WTC11 (cell line): ENCODE results near the gene PNPLA4. TPM values are rescaled to one million over a fixed set of nuclear protein-coding genes. Genes with fewer than 3 reads are reported as not detected.

Experiments
- ATAC-seq: fragments of 200-7000 bp; cut with Tn5 transposase; 2 replicates; pipeline ENCODE4 v1.10.0; 2021; ENCODE audit warnings: mild to moderate bottlenecking, moderate library complexity
- CTCF ChIA-PET: fragments of 300-600 bp; sonication (Branson Sonifier 250); formaldehyde crosslinking; loops from one replicate; lab custom pipeline; 2021; ENCODE audit warnings: antibody characterized with exemption; lab: Charles Lee
- POLR2A ChIA-PET: fragments of 350-600 bp; sonication (Branson Sonifier 250); formaldehyde crosslinking; loops from one replicate; lab custom pipeline; 2021; ENCODE audit warnings: antibody characterized with exemption; lab: Charles Lee
- DNase-seq: peaks from one replicate; pipeline ENCODE4 v3.0.0; 2021; ENCODE audit warnings: low spot score
- H3K27ac Mint-ChIP-seq: 2 replicates; pipeline ENCODE4 v1.8.0; 2021; ENCODE audit warnings: mixed read lengths
- H3K27me3 Mint-ChIP-seq: 2 replicates; pipeline ENCODE4 v1.8.0; 2021; ENCODE audit warnings: low read depth, mild to moderate bottlenecking, moderate library complexity, mixed read lengths
- H3K36me3 Mint-ChIP-seq: 2 replicates; pipeline ENCODE4 v1.8.0; 2021; ENCODE audit warnings: mixed read lengths
- H3K4me1 Mint-ChIP-seq: 2 replicates; pipeline ENCODE4 v1.8.0; 2022; ENCODE audit warnings: mixed read lengths
- H3K4me3 Mint-ChIP-seq: 2 replicates; pipeline ENCODE4 v1.8.0; 2021; ENCODE audit warnings: mild to moderate bottlenecking, moderate library complexity, mixed read lengths
- H3K9me3 Mint-ChIP-seq: 2 replicates; pipeline ENCODE4 v1.8.0; 2021; ENCODE audit warnings: mixed read lengths
- CREB1 ChIP-seq: sonication (generic); formaldehyde crosslinking; IDR thresholded peaks from 2 replicates; pipeline ENCODE4 v1.8.0; 2023; ENCODE audit warnings: mild to moderate bottlenecking, missing genetic modification reagents
- ETV6 ChIP-seq: sonication (generic); formaldehyde crosslinking; IDR thresholded peaks from 2 replicates; pipeline ENCODE4 v1.8.1; 2022; ENCODE audit warnings: mild to moderate bottlenecking, missing genetic modification reagents
- HMGA2 ChIP-seq: fragments of 250-450 bp; sonication (Bioruptor Pico); IDR thresholded peaks from 2 replicates; pipeline ENCODE4 v1.4.0; 2021; ENCODE audit warnings: mild to moderate bottlenecking, moderate library complexity
- JUN ChIP-seq: sonication (generic); formaldehyde crosslinking; IDR thresholded peaks from 2 replicates; pipeline ENCODE4 v1.8.0; 2023; ENCODE audit warnings: mild to moderate bottlenecking, missing genetic modification reagents
- KAT7 ChIP-seq: sonication (generic); formaldehyde crosslinking; IDR thresholded peaks from 2 replicates; pipeline ENCODE4 v1.8.1; 2023; ENCODE audit warnings: missing genetic modification reagents, mild to moderate bottlenecking, borderline replicate concordance
- OVOL2 ChIP-seq: fragments of 250-450 bp; sonication (Bioruptor Pico); IDR thresholded peaks from 2 replicates; pipeline ENCODE4 v1.9.0; 2021; ENCODE audit warnings: mild to moderate bottlenecking, borderline replicate concordance
- PRRX2 ChIP-seq: fragments of 250-450 bp; sonication (Bioruptor Pico); IDR thresholded peaks from 2 replicates; pipeline ENCODE4 v1.8.0; 2021; ENCODE audit warnings: mild to moderate bottlenecking
- ZBTB21 ChIP-seq: sonication (generic); formaldehyde crosslinking; IDR thresholded peaks from 2 replicates; pipeline ENCODE4 v1.8.1; 2023; ENCODE audit warnings: mild to moderate bottlenecking, missing genetic modification reagents, borderline replicate concordance
- ZNF219 ChIP-seq: sonication (generic); formaldehyde crosslinking; IDR thresholded peaks from 2 replicates; pipeline ENCODE4 v1.8.0; 2023; ENCODE audit warnings: missing genetic modification reagents, mild to moderate bottlenecking, borderline replicate concordance
- ZNF396 ChIP-seq: fragments of 250-450 bp; sonication (Bioruptor Pico); IDR thresholded peaks from 2 replicates; pipeline ENCODE4 v1.8.0; 2021; ENCODE audit warnings: mild to moderate bottlenecking, moderate library complexity, borderline replicate concordance
- ZNF416 ChIP-seq: fragments of 250-450 bp; sonication (Bioruptor Pico); IDR thresholded peaks from 2 replicates; pipeline ENCODE4 v1.9.0; 2021; ENCODE audit warnings: mild to moderate bottlenecking, inconsistent platforms
- ZNF671 ChIP-seq: fragments of 250-450 bp; sonication (Bioruptor Pico); IDR thresholded peaks from 2 replicates; pipeline ENCODE4 v1.8.0; 2021; ENCODE audit warnings: mild to moderate bottlenecking
- total RNA-seq: library from RNA; stranded (reverse); gene quantifications from 3 replicates; pipeline ENCODE4 v1.2.3, GENCODE V29; 2021
- TF ChIP-seq, protein P1 (sequence below): fragments of 250-450 bp; sonication (Bioruptor Pico); IDR thresholded peaks from 2 replicates; pipeline ENCODE4 v1.8.0; 2021; ENCODE audit warnings: mild to moderate bottlenecking
- TF ChIP-seq, protein P2 (sequence below): sonication (generic); formaldehyde crosslinking; IDR thresholded peaks from 2 replicates; pipeline ENCODE4 v1.8.1; 2022; ENCODE audit warnings: mild to moderate bottlenecking, missing genetic modification reagents, moderate library complexity, borderline replicate concordance
- TF ChIP-seq, protein P3 (sequence below): sonication (generic); formaldehyde crosslinking; IDR thresholded peaks from 2 replicates; pipeline ENCODE4 v1.8.1; 2022; ENCODE audit warnings: mild to moderate bottlenecking, moderate library complexity, missing genetic modification reagents
- TF ChIP-seq, protein P4 (sequence below): fragments of 250-450 bp; sonication (Bioruptor Pico); IDR thresholded peaks from 2 replicates; pipeline ENCODE4 v1.9.0; 2021; ENCODE audit warnings: mild to moderate bottlenecking, borderline replicate concordance
- TF ChIP-seq, protein P5 (sequence below): sonication (generic); formaldehyde crosslinking; IDR thresholded peaks from 2 replicates; pipeline ENCODE4 v1.8.0; 2023; ENCODE audit warnings: missing genetic modification reagents
- TF ChIP-seq, protein P6 (sequence below): fragments of 250-450 bp; sonication (Bioruptor Pico); IDR thresholded peaks from 2 replicates; pipeline ENCODE4 v1.9.0; 2021; ENCODE audit warnings: moderate library complexity, mild to moderate bottlenecking, inconsistent platforms, borderline replicate concordance
- TF ChIP-seq, protein P7 (sequence below): sonication (generic); formaldehyde crosslinking; IDR thresholded peaks from 2 replicates; pipeline ENCODE4 v1.8.1; 2023; ENCODE audit warnings: mild to moderate bottlenecking, missing genetic modification reagents
- TF ChIP-seq, protein P8 (sequence below): fragments of 250-450 bp; sonication (Bioruptor Pico); conservative IDR thresholded peaks from 2 replicates; pipeline ENCODE4 v1.9.0; 2021; ENCODE audit warnings: mild to moderate bottlenecking

The PNPLA4 gene
- total RNA-seq, 1 experiment from 2014 or later, result 11.7 TPM

DNA sequence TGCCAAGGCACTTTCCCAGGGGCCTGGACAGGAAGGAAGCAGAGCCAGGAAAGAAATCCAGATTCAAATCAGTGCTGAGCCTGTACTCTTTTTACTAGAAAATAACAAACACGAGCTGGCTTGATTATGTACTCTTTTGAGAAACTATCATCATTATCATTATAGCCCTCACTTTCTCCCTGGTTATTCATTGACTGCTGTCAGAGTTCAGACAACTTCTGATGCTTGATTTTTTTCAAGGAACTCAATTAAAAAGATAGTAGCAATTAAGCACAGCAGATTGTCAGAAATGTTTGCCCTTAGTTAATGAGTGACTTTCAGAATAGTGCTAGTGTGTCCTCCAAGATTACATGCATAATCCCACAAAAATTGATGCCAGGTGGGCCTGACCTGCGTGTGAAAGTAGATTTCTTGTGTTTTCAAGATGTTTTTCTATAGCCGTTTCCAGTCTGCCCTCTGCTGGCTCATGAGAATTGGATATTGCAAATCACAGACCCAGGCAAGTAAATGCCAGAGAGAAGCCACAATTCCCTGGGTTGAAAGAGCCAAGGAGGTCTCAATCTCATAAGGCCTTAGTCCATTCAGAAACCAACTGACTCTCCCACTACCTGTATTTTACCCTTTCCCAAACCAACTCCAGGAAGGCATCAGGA lies 14.3 kb upstream of the PNPLA4 start (continued):
- TF ChIP-seq, protein P1, sequence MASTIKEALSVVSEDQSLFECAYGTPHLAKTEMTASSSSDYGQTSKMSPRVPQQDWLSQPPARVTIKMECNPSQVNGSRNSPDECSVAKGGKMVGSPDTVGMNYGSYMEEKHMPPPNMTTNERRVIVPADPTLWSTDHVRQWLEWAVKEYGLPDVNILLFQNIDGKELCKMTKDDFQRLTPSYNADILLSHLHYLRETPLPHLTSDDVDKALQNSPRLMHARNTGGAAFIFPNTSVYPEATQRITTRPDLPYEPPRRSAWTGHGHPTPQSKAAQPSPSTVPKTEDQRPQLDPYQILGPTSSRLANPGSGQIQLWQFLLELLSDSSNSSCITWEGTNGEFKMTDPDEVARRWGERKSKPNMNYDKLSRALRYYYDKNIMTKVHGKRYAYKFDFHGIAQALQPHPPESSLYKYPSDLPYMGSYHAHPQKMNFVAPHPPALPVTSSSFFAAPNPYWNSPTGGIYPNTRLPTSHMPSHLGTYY (CRISPR knock-in tag), result no peak
- TF ChIP-seq OVOL2 (CRISPR knock-in tag) (no peak), KAT7 (no peak), JUN (no peak), ZNF219 (CRISPR knock-in tag) (no peak)
- TF ChIP-seq, protein P2, sequence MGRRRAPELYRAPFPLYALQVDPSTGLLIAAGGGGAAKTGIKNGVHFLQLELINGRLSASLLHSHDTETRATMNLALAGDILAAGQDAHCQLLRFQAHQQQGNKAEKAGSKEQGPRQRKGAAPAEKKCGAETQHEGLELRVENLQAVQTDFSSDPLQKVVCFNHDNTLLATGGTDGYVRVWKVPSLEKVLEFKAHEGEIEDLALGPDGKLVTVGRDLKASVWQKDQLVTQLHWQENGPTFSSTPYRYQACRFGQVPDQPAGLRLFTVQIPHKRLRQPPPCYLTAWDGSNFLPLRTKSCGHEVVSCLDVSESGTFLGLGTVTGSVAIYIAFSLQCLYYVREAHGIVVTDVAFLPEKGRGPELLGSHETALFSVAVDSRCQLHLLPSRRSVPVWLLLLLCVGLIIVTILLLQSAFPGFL (CRISPR knock-in tag), result no peak
- TF ChIP-seq, protein P3, sequence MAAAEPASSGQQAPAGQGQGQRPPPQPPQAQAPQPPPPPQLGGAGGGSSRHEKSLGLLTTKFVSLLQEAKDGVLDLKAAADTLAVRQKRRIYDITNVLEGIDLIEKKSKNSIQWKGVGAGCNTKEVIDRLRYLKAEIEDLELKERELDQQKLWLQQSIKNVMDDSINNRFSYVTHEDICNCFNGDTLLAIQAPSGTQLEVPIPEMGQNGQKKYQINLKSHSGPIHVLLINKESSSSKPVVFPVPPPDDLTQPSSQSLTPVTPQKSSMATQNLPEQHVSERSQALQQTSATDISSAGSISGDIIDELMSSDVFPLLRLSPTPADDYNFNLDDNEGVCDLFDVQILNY (CRISPR knock-in tag), result no peak

DNA sequence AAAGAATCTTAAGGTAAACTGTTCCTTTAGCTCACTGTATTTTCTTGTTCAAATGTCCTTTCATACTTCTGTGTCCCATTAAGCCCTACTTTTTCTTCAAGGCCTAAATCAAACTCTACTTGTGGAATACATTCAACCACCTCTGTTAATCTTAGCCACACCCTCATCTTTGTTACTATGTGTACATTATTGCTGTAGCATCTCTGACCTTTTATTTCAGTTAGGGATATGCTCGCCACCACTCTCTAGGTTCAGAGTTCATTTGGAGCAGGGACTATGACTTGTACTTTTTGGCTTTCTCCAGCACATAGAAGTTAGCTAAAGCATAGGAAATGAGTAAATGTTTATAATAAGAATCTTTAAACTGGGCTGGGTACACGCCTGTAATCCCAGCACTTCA lies 6.8 kb upstream of the PNPLA4 start:
- Mint-ChIP-seq H3K4me1 (no peaks in the 10 kb centered on the region), H3K27ac (no peak overlapping the region), H3K27me3 (no peaks in the 10 kb centered on the region), H3K9me3 (no peaks in the 10 kb centered on the region), H3K36me3 (no peaks in the 10 kb centered on the region), H3K4me3 (no peak overlapping the region)
- TF ChIP-seq, protein P4, sequence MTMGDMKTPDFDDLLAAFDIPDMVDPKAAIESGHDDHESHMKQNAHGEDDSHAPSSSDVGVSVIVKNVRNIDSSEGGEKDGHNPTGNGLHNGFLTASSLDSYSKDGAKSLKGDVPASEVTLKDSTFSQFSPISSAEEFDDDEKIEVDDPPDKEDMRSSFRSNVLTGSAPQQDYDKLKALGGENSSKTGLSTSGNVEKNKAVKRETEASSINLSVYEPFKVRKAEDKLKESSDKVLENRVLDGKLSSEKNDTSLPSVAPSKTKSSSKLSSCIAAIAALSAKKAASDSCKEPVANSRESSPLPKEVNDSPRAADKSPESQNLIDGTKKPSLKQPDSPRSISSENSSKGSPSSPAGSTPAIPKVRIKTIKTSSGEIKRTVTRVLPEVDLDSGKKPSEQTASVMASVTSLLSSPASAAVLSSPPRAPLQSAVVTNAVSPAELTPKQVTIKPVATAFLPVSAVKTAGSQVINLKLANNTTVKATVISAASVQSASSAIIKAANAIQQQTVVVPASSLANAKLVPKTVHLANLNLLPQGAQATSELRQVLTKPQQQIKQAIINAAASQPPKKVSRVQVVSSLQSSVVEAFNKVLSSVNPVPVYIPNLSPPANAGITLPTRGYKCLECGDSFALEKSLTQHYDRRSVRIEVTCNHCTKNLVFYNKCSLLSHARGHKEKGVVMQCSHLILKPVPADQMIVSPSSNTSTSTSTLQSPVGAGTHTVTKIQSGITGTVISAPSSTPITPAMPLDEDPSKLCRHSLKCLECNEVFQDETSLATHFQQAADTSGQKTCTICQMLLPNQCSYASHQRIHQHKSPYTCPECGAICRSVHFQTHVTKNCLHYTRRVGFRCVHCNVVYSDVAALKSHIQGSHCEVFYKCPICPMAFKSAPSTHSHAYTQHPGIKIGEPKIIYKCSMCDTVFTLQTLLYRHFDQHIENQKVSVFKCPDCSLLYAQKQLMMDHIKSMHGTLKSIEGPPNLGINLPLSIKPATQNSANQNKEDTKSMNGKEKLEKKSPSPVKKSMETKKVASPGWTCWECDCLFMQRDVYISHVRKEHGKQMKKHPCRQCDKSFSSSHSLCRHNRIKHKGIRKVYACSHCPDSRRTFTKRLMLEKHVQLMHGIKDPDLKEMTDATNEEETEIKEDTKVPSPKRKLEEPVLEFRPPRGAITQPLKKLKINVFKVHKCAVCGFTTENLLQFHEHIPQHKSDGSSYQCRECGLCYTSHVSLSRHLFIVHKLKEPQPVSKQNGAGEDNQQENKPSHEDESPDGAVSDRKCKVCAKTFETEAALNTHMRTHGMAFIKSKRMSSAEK (CRISPR knock-in tag), result no peak
- TF ChIP-seq KAT7 (no peak), ETV6 (no peak), PRRX2 (CRISPR knock-in tag) (no peak), ZNF416 (no peak), OVOL2 (CRISPR knock-in tag) (no peak), HMGA2 (CRISPR knock-in tag) (no peak), CREB1 (no peak), JUN (no peak)
- TF ChIP-seq, protein P5, sequence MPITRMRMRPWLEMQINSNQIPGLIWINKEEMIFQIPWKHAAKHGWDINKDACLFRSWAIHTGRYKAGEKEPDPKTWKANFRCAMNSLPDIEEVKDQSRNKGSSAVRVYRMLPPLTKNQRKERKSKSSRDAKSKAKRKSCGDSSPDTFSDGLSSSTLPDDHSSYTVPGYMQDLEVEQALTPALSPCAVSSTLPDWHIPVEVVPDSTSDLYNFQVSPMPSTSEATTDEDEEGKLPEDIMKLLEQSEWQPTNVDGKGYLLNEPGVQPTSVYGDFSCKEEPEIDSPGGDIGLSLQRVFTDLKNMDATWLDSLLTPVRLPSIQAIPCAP (CRISPR knock-in tag), result no peak
- no peak for ATAC-seq
- no peak for DNase-seq
- CTCF ChIA-PET, result no interaction called here
- POLR2A ChIA-PET, result no interaction called here

DNA sequence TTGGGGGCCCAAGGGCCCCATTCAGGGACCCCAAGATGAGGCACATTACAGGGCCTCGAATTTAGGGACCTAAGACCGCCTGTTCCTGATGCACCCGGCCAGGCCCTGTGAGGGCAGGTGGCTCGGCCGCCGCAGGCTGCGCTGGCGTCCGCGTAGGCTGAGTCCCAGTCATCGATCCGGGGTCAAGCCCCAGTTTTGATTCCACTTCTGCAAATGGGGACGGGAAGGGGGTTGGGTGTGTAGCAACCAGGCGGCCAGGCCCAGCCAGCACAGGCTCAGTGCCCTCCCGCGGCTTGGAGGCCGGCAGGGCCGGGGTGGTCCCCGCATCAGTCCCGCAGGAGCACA lies 327 bp downstream of the PNPLA4 start:
- H3K27me3 Mint-ChIP-seq, result no peaks in the 10 kb centered on the region
- DNase-seq (no peak), ATAC-seq (no peak; the same call in 1 of the 2 replicates)
- H3K27ac Mint-ChIP-seq, result no peak overlapping the region
- H3K9me3 Mint-ChIP-seq, result no peaks in the 10 kb centered on the region
- ChIA-PET CTCF (no interaction called here), POLR2A (no interaction called here)
- no peaks in the 10 kb centered on the region for H3K36me3 Mint-ChIP-seq
- peaks cover 13% of the 10 kb centered on the region for H3K4me1 Mint-ChIP-seq
- H3K4me3 Mint-ChIP-seq, result peak overlapping the region; percentile 85
- TF ChIP-seq, protein P6, sequence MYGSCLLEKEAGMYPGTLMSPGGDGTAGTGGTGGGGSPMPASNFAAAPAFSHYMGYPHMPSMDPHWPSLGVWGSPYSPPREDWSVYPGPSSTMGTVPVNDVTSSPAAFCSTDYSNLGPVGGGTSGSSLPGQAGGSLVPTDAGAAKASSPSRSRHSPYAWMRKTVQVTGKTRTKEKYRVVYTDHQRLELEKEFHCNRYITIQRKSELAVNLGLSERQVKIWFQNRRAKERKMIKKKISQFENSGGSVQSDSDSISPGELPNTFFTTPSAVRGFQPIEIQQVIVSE (CRISPR knock-in tag), result no peak
- TF ChIP-seq ZNF219 (CRISPR knock-in tag), result no peak
- no peak for TF ChIP-seq ZNF396 (CRISPR knock-in tag)
- no peak for TF ChIP-seq ZBTB21 (CRISPR knock-in tag)
- TF ChIP-seq, protein P7, sequence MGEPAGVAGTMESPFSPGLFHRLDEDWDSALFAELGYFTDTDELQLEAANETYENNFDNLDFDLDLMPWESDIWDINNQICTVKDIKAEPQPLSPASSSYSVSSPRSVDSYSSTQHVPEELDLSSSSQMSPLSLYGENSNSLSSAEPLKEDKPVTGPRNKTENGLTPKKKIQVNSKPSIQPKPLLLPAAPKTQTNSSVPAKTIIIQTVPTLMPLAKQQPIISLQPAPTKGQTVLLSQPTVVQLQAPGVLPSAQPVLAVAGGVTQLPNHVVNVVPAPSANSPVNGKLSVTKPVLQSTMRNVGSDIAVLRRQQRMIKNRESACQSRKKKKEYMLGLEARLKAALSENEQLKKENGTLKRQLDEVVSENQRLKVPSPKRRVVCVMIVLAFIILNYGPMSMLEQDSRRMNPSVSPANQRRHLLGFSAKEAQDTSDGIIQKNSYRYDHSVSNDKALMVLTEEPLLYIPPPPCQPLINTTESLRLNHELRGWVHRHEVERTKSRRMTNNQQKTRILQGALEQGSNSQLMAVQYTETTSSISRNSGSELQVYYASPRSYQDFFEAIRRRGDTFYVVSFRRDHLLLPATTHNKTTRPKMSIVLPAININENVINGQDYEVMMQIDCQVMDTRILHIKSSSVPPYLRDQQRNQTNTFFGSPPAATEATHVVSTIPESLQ (CRISPR knock-in tag), result no peak
- TF ChIP-seq, protein P8, sequence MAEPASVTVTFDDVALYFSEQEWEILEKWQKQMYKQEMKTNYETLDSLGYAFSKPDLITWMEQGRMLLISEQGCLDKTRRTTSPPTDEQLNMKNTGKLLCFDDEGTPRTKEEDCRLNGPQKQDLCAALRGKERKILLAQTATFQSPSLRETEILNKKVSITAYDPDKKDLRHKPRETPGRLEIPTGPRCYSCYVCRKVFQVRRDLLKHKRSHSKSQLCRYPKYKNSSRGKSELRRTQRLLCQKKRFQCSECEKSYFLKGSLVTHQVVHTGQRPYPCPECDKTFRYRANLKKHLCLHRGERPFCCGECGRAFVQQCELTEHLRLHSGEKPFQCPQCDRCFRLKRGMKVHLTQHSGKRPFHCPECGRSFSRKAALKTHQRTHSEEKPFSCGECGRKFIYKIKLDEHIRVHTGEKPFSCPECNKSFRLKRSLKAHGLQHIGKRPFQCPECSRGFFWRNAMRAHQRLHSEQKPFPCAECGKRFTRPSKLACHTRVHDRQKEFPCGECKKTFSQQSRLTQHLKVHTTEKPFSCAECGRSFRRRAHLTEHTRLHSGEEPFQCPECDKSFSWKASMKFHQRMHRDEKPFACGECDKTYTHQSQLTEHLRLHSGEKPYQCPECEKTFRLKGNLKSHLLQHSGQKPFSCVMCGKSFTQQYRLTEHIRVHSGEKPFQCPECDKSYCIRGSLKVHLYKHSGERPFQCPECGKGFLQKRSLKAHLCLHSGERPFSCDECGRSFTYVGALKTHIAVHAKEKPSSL, result no peak
- no peak for TF ChIP-seq ZNF671 (CRISPR knock-in tag)
